CD4-positive, alpha-beta T cell treated with Interleukin-4 for 4 hours (primary cell): Measurements from ENCODE around the gene ISYNA1.

Experiments used
- DNase-seq: peaks from one replicate; pipeline ENCODE4 v3.0.0-alpha.2; 2020

The ISYNA1 gene

GRCh38 chr19:18390065-18390907, 47.6 kb downstream of the ISYNA1 start:
- no peak for DNase-seq

- DNase-seq, result no peak
These were observed 48.2 kb downstream of the ISYNA1 start for GRCh38 chr19:18389726-18390064.

GRCh38 chr19:18388960-18389725, 48.8 kb downstream of the ISYNA1 start:
- no peak for DNase-seq

DNA sequence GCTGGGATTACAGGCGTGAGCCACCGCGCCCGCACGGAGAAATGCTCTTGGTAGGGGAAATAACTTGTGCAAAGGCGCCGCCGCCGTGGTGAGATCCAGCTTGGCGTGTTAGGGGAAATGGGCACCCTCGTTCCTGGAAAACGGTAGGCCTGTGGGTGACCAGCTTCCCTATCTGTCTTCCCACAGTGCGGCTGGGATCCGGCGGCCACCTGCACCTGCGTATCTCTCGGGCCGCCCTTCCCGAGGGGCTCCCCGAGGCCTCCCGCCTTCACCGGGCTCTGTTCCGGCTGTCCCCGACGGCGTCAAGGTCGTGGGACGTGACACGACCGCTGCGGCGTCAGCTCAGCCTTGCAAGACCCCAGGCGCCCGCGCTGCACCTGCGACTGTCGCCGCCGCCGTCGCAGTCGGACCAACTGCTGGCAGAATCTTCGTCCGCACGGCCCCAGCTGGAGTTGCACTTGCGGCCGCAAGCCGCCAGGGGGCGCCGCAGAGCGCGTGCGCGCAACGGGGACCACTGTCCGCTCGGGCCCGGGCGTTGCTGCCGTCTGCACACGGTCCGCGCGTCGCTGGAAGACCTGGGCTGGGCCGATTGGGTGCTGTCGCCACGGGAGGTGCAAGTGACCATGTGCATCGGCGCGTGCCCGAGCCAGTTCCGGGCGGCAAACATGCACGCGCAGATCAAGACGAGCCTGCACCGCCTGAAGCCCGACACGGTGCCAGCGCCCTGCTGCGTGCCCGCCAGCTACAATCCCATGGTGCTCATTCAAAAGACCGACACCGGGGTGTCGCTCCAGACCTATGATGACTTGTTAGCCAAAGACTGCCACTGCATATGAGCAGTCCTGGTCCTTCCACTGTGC, 49.6 kb downstream of the ISYNA1 start:
- peak; percentile 75 for DNase-seq

DNA sequence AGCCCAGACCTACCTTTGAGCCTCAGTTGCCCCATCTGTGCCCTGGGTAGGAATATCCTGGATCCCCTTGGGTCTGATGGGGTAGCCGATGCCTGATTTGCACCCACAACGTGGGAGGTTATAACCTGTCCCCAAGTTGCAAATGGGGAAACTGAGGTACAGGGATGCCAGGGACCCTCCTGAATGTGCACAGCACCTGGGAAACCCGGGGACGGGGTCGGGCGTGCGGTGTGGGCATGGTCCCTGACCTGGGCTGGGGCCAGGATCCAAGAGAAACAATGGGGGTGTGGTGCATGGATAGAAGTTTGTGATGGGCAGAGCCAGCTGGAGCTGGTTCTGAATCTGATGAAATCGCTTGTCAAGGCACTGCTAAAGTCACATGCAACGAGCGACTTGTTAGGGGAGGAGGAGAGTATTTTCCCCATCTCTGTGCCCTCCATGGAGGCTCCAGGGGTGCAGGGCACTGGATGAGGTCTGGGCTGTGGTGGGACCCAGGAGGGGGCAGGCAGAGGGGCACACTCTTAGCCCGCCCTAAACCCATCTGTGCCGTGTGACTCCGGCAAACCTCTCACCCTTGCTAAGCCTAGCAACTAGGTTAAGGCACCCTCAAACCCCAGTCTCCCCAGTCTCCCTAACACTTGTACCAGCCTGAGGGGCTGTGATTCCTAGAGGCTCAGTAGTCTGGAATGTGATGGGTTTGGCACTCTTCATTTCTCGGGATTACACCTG, 51.2 kb downstream of the ISYNA1 start:
- no peak for DNase-seq

DNA sequence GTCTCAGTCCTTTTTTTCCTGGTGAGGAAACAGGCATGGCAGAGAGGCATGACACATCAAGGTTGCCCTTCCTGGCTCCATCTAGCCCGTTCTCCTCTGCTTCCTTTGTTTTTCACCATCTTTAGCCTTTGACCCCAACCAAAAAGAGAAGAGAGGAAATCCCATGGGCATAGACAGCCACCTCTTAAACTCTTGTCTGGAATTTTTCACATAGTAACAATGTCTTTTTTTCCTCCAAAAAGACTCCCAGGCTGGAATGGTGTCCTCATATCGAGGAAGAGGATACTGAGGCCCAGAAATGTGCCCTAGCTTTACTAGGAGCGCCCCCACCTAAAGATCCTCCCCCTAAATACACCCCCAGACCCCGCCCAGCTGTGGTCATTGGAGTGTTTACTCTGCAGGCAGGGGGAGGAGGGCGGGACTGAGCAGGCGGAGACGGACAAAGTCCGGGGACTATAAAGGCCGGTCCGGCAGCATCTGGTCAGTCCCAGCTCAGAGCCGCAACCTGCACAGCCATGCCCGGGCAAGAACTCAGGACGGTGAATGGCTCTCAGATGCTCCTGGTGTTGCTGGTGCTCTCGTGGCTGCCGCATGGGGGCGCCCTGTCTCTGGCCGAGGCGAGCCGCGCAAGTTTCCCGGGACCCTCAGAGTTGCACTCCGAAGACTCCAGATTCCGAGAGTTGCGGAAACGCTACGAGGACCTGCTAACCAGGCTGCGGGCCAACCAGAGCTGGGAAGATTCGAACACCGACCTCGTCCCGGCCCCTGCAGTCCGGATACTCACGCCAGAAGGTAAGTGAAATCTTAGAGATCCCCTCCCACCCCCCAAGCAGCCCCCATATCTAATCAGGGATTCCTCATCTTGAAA, 52.0 kb downstream of the ISYNA1 start, which contains the start of gene GDF15:
GDF15 (plus strand) TSS at position 484 of the 868 bp plus-strand sequence; CDS start at position 516, 32 bp downstream.
- DNase-seq, result no peak

DNA sequence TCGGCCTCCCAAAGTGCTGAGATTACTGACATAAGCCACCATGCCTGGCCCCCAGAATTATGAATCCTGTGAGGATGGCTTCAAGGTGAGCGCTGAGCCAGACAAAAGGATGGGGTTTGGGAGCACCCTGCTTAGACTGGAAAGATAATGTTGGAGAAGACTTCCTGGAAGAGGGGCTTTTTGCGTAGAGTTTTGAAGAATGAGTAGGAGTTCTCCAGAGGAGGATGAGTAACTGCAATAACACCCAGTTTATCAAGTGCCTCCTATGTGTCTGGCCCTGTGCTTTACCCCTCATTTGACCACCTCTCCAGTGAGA, 52.6 kb downstream of the ISYNA1 start:
- no peak for DNase-seq

DNA sequence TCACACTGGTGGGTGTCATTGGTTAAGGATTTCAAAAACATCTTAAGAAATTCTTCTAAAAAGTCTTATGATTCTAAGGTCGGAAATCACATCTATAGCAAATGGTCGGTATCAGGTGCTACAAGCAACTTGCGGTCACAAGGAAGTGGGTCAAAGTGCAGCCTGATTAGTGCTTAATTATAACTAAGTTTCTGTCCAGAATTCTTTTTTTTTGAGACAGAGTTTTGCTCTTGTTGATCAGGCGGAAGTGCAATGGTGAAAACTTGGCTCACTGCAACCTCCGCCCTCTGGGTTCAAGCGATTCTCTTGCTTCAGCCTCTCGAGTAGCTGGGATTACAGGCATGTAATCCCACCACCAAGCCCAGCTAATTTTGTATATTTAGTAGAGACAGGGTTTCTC, 53.2 kb downstream of the ISYNA1 start:
- DNase-seq, result no peak
